SK-N-SH (cell line): Measurements from ENCODE around the gene LRP11. TPM values are rescaled to one million over a fixed set of nuclear protein-coding genes. Genes with fewer than 3 reads are reported as not detected.

Experiments used
- CTCF ChIA-PET: fragments of 300-600, 350-600 bp; formaldehyde crosslinking; extraction: SDS; loops from one replicate; lab custom pipeline; 2021; lab: Yijun Ruan, JAX
- POLR2A ChIA-PET: fragments of 350-600 bp; sonication (Branson Sonifier 250); formaldehyde crosslinking; extraction: SDS; loops from one replicate; lab custom pipeline; 2020; ENCODE audit warnings: antibody characterized with exemption, inconsistent platforms; lab: Yijun Ruan, JAX
- DNase-seq: peaks from one replicate; pipeline ENCODE4 v3.0.0; 2012
- H2AFZ ChIP-seq: fragments of 200-600 bp; sonication (generic); 2 replicates; pipeline ENCODE4 v1.8.1; 2016; ENCODE audit warnings: antibody characterized with exemption, mild to moderate bottlenecking, low read depth
- H3F3A ChIP-seq: fragments of 200-600 bp; sonication (generic); replicated peaks from 2 replicates; pipeline ENCODE3; 2016; ENCODE audit warnings: antibody characterized with exemption, mild to moderate bottlenecking; ENCODE audit not compliant: insufficient read depth
- H3K27ac ChIP-seq, 2 experiments: fragments of 200-500 bp in 1 of 2; fragments of 200-600 bp in 1 of 2; sonication (Bioruptor generic) in 1 of 2; sonication (generic), shearing (Covaris generic) in 1 of 2; 2 replicates each; pipeline versions ENCODE4 v1.5.1 to v1.6.1; 2014 to 2016; ENCODE audit warnings: low read depth in 2 of 2, inconsistent platforms in 1 of 2, low read length in 1 of 2, mild to moderate bottlenecking in 1 of 2, mixed read lengths in 1 of 2
- H3K27me3 ChIP-seq: fragments of 200-600 bp; sonication (generic), shearing (Covaris generic); 2 replicates; pipeline ENCODE4 v1.6.1; 2016; ENCODE audit warnings: mixed run types; ENCODE audit not compliant: insufficient read depth
- H3K36me3 ChIP-seq, 2 experiments: fragments of 200-500 bp in 1 of 2; fragments of 200-600 bp in 1 of 2; sonication (Bioruptor generic) in 1 of 2; sonication (generic) in 1 of 2; replicated peaks in 1 of 2; 2 replicates each; pipeline versions ENCODE3 to v1.5.1; 2014 to 2016; ENCODE audit warnings: low read length in 1 of 2, mild to moderate bottlenecking in 1 of 2; ENCODE audit not compliant: insufficient read depth in 2 of 2, control insufficient read depth in 1 of 2
- H3K4me1 ChIP-seq, 2 experiments: fragments of 200-500 bp in 1 of 2; fragments of 200-600 bp in 1 of 2; sonication (Bioruptor generic) in 1 of 2; sonication (generic), shearing (Covaris generic) in 1 of 2; 2 replicates each; pipeline versions ENCODE4 v1.5.1 to v1.6.1; 2014 to 2016; ENCODE audit warnings: low read depth in 1 of 2, low read length in 1 of 2, mixed run types in 1 of 2; ENCODE audit not compliant: insufficient read depth in 2 of 2, control insufficient read depth in 1 of 2
- H3K4me2 ChIP-seq: fragments of 200-600 bp; sonication (generic), shearing (Covaris generic); 2 replicates; pipeline ENCODE4 v1.6.1; 2017; ENCODE audit warnings: mixed run types
- H3K4me3 ChIP-seq, 2 experiments: fragments of 200-500 bp in 1 of 2; fragments of 200-600 bp in 1 of 2; sonication (Bioruptor generic) in 1 of 2; sonication (generic), shearing (Covaris generic) in 1 of 2; 2 replicates each; pipeline versions ENCODE4 v1.5.1 to v1.8.1; 2014 to 2016; ENCODE audit warnings: low read depth in 2 of 2, inconsistent platforms in 1 of 2, low read length in 1 of 2, mild to moderate bottlenecking in 1 of 2, mixed read lengths in 1 of 2, moderate library complexity in 1 of 2
- H3K79me2 ChIP-seq: fragments of 200-600 bp; sonication (generic); 2 replicates; pipeline ENCODE4 v1.8.1; 2017; ENCODE audit warnings: mild to moderate bottlenecking; ENCODE audit not compliant: insufficient read depth
- H3K9ac ChIP-seq: fragments of 200-600 bp; sonication (generic); 2 replicates; pipeline ENCODE4 v1.6.1; 2017; ENCODE audit warnings: mixed run types
- H3K9me2 ChIP-seq: fragments of 200-600 bp; sonication (generic); 2 replicates; pipeline ENCODE4 v1.6.1; 2017; ENCODE audit warnings: mixed run types
- H3K9me3 ChIP-seq: fragments of 200-600 bp; sonication (generic); 2 replicates; pipeline ENCODE4 v1.6.1; 2017; ENCODE audit warnings: mixed run types, mild to moderate bottlenecking, moderate library complexity
- H4K20me1 ChIP-seq: fragments of 200-600 bp; sonication (generic); 2 replicates; pipeline ENCODE4 v1.6.1; 2017; ENCODE audit warnings: mild to moderate bottlenecking, mixed run types; ENCODE audit not compliant: insufficient read depth
- CHD2 ChIP-seq: fragments of 150-350 bp; IDR thresholded peaks from 2 replicates; pipeline ENCODE4 v1.6.1; 2018; ENCODE audit warnings: low read length; ENCODE audit not compliant: partially characterized antibody
- EP300 ChIP-seq, 2 experiments: IDR thresholded peaks; 2 replicates each; pipeline versions ENCODE4 v1.4.0 to v1.6.1; 2012; ENCODE audit warnings: borderline replicate concordance in 1 of 2, low read depth in 1 of 2, low read length in 1 of 2
- EZH2phosphoT487 ChIP-seq: fragments of 200-600 bp; sonication (generic); IDR thresholded peaks from 2 replicates; pipeline ENCODE4 v1.6.1; 2017; ENCODE audit warnings: low read depth, mixed run types, mild to moderate bottlenecking, antibody characterized with exemption, moderate library complexity, borderline replicate concordance
- FOSL2 ChIP-seq: IDR thresholded peaks from 2 replicates; pipeline ENCODE4 v1.4.0; 2012; ENCODE audit warnings: low read depth, mild to moderate bottlenecking, moderate library complexity, borderline replicate concordance
- JUND ChIP-seq: IDR thresholded peaks from 2 replicates; pipeline ENCODE4 v1.4.0; 2012
- MEF2A ChIP-seq: IDR thresholded peaks from 2 replicates; pipeline ENCODE4 v1.4.0; 2012; ENCODE audit warnings: low read depth, borderline replicate concordance
- MXI1 ChIP-seq: IDR thresholded peaks from 2 replicates; pipeline ENCODE4 v1.6.1; 2012; ENCODE audit warnings: mild to moderate bottlenecking, low read depth, low read length, improper control_type of control experiment
- NFIC ChIP-seq: IDR thresholded peaks from 2 replicates; pipeline ENCODE4 v1.4.0; 2012; ENCODE audit warnings: borderline replicate concordance
- NRF1 ChIP-seq: IDR thresholded peaks from 2 replicates; pipeline ENCODE4 v1.6.1; 2012; ENCODE audit warnings: low read depth, mild to moderate bottlenecking, low read length
- POLR2AphosphoS5 ChIP-seq: IDR thresholded peaks from 2 replicates; pipeline ENCODE4 v1.6.1; 2012; ENCODE audit warnings: low read depth, low read length
- RAD21 ChIP-seq: IDR thresholded peaks from 2 replicates; pipeline ENCODE4 v1.6.1; 2012; ENCODE audit warnings: mild to moderate bottlenecking, low read length
- RFX5 ChIP-seq: IDR thresholded peaks from 2 replicates; pipeline ENCODE4 v1.6.1; 2012; ENCODE audit warnings: mild to moderate bottlenecking, improper control_type of control experiment, low read length
- RXRA ChIP-seq: IDR thresholded peaks from 2 replicates; pipeline ENCODE4 v1.4.0; 2012; ENCODE audit warnings: low read depth, mild to moderate bottlenecking, borderline replicate concordance
- SMC3 ChIP-seq: IDR thresholded peaks from 2 replicates; pipeline ENCODE4 v1.6.1; 2012; ENCODE audit warnings: low read depth, low read length, improper control_type of control experiment
- WGBS: methylation state at CpG from one replicate; pipeline ENCODE4 v1.1.6; 2017; ENCODE audit warnings: low lambda C conversion rate; 5-methylcytosine and 5-hydroxymethylcytosine counted together
- polyA plus RNA-seq, 3 experiments: library from polyadenylated mRNA; depleted of rRNA; stranded (reverse); fragments of >200 nt; gene quantifications; 2 replicates each; pipeline ENCODE4 v1.2.3, GENCODE V29; 2012
- TF ChIP-seq, protein P1 (sequence below): fragments of 150-350 bp; IDR thresholded peaks from 2 replicates; pipeline ENCODE4 v1.6.1; 2017; ENCODE audit warnings: antibody characterized with exemption, low read length, low read depth, borderline replicate concordance
- TF ChIP-seq, protein P2 (sequence below): IDR thresholded peaks from 2 replicates; pipeline ENCODE4; 2012
- TF ChIP-seq, protein P3 (sequence below): IDR thresholded peaks from 2 replicates; pipeline ENCODE4 v1.6.1; 2012; ENCODE audit warnings: mild to moderate bottlenecking, low read depth, low read length, moderate library complexity
- TF ChIP-seq, protein P4 (sequence below): fragments of 200-600 bp; sonication (generic); IDR thresholded peaks from 2 replicates; pipeline ENCODE4 v1.6.1; 2017; ENCODE audit warnings: antibody characterized with exemption, mild to moderate bottlenecking, moderate library complexity
- TF ChIP-seq, protein P5 (sequence below): fragments of 150-350 bp; IDR thresholded peaks from 2 replicates; pipeline ENCODE4 v1.6.1; 2016; ENCODE audit warnings: mild to moderate bottlenecking, low read depth, low read length

The LRP11 gene
- polyA plus RNA-seq, 1 of the 3 experiments (the other 2 are of a cell fraction): 25.0 TPM

DNA sequence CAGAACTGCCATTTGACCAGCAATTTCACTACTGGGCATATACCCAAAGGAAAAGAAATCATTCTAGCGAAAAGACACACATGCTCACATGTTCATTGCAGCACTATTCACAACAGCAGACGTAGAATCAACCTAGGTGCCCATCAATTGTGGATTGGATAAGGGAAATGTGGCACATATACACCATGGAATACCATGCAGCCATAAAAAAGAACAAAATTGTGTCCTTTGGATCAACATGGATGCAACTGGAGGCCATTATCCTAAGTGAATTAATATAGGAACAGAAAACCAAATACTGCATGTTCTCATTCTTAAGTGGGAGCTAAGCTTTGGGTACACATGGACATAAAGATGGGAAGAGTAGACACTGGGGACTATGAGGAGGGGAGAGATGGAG is 17.7 kb upstream of the LRP11 start:
- Histone ChIP-seq H3K27me3 (no peaks in the 10 kb centered on the region), H3K9me2 (no peaks in the 10 kb centered on the region), H3K9ac (no peak overlapping the region), H4K20me1 (no peaks in the 10 kb centered on the region), H3K4me2 (no peak overlapping the region), H3K9me3 (no peaks in the 10 kb centered on the region), H2AFZ (no peak overlapping the region), H3K4me3 (no peak overlapping the region), H3K27ac (no peak overlapping the region), H3F3A (no peaks in the 10 kb centered on the region), H3K79me2 (no peaks in the 10 kb centered on the region), H3K4me1 (no peaks in the 10 kb centered on the region), H3K36me3 (no peaks in the 10 kb centered on the region)
- ChIA-PET POLR2A (no interaction called here), CTCF (interaction anchor here (1.0 to 1.6 kb wide), 2 partner anchors 17 to 43 kb away, joined by 5 read pairs; no protein-coding TSS in a partner anchor)
- TF ChIP-seq FOSL2 (no peak), RAD21 (no peak), EZH2phosphoT487 (no peak), SMC3 (no peak), CHD2 (no peak), MXI1 (no peak), RXRA (no peak), NFIC (no peak), MEF2A (no peak), RFX5 (no peak), NRF1 (no peak), POLR2AphosphoS5 (no peak), JUND (no peak), EP300 (IDR thresholded peaks at IDR 0.05; ENCODE audit: borderline replicate concordance in 1 of 2, low read depth in 1 of 2, low read length in 1 of 2) (no peak)
- TF ChIP-seq, protein P1, sequence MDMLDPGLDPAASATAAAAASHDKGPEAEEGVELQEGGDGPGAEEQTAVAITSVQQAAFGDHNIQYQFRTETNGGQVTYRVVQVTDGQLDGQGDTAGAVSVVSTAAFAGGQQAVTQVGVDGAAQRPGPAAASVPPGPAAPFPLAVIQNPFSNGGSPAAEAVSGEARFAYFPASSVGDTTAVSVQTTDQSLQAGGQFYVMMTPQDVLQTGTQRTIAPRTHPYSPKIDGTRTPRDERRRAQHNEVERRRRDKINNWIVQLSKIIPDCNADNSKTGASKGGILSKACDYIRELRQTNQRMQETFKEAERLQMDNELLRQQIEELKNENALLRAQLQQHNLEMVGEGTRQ: no peak
- TF ChIP-seq, protein P2, sequence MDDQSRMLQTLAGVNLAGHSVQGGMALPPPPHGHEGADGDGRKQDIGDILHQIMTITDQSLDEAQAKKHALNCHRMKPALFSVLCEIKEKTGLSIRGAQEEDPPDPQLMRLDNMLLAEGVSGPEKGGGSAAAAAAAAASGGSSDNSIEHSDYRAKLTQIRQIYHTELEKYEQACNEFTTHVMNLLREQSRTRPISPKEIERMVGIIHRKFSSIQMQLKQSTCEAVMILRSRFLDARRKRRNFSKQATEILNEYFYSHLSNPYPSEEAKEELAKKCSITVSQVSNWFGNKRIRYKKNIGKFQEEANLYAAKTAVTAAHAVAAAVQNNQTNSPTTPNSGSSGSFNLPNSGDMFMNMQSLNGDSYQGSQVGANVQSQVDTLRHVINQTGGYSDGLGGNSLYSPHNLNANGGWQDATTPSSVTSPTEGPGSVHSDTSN: no peak
- TF ChIP-seq, protein P3, sequence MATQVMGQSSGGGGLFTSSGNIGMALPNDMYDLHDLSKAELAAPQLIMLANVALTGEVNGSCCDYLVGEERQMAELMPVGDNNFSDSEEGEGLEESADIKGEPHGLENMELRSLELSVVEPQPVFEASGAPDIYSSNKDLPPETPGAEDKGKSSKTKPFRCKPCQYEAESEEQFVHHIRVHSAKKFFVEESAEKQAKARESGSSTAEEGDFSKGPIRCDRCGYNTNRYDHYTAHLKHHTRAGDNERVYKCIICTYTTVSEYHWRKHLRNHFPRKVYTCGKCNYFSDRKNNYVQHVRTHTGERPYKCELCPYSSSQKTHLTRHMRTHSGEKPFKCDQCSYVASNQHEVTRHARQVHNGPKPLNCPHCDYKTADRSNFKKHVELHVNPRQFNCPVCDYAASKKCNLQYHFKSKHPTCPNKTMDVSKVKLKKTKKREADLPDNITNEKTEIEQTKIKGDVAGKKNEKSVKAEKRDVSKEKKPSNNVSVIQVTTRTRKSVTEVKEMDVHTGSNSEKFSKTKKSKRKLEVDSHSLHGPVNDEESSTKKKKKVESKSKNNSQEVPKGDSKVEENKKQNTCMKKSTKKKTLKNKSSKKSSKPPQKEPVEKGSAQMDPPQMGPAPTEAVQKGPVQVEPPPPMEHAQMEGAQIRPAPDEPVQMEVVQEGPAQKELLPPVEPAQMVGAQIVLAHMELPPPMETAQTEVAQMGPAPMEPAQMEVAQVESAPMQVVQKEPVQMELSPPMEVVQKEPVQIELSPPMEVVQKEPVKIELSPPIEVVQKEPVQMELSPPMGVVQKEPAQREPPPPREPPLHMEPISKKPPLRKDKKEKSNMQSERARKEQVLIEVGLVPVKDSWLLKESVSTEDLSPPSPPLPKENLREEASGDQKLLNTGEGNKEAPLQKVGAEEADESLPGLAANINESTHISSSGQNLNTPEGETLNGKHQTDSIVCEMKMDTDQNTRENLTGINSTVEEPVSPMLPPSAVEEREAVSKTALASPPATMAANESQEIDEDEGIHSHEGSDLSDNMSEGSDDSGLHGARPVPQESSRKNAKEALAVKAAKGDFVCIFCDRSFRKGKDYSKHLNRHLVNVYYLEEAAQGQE: no peak
- TF ChIP-seq, protein P4, sequence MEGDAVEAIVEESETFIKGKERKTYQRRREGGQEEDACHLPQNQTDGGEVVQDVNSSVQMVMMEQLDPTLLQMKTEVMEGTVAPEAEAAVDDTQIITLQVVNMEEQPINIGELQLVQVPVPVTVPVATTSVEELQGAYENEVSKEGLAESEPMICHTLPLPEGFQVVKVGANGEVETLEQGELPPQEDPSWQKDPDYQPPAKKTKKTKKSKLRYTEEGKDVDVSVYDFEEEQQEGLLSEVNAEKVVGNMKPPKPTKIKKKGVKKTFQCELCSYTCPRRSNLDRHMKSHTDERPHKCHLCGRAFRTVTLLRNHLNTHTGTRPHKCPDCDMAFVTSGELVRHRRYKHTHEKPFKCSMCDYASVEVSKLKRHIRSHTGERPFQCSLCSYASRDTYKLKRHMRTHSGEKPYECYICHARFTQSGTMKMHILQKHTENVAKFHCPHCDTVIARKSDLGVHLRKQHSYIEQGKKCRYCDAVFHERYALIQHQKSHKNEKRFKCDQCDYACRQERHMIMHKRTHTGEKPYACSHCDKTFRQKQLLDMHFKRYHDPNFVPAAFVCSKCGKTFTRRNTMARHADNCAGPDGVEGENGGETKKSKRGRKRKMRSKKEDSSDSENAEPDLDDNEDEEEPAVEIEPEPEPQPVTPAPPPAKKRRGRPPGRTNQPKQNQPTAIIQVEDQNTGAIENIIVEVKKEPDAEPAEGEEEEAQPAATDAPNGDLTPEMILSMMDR: no peak
- TF ChIP-seq, protein P5, sequence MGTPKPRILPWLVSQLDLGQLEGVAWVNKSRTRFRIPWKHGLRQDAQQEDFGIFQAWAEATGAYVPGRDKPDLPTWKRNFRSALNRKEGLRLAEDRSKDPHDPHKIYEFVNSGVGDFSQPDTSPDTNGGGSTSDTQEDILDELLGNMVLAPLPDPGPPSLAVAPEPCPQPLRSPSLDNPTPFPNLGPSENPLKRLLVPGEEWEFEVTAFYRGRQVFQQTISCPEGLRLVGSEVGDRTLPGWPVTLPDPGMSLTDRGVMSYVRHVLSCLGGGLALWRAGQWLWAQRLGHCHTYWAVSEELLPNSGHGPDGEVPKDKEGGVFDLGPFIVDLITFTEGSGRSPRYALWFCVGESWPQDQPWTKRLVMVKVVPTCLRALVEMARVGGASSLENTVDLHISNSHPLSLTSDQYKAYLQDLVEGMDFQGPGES: no peak
- no peak for DNase-seq
- 68% methylated on average over 2 of the region's 2 CpGs for WGBS
